Breast epithelium (tissue), 4 donors: ENCODE measurements around the gene NAV3. TPM values are rescaled to one million over a fixed set of nuclear protein-coding genes. Genes with fewer than 3 reads are reported as not detected.

ENCODE experiments used
- DNase-seq, 2 donors: peaks; one replicate each; pipeline ENCODE4 v3.0.0-alpha.2; 2019; ENCODE audit warnings: low spot score in 2 of 2
- H3K27ac ChIP-seq, 2 donors: fragments of 200-600 bp; sonication (generic) in 1 of 2; one replicate each; pipeline ENCODE4 v1.5.1; 2016 to 2019; ENCODE audit warnings: mild to moderate bottlenecking in 1 of 2
- H3K27me3 ChIP-seq, 2 donors: fragments of 200-600 bp; sonication (generic) in 1 of 2; one replicate each; pipeline versions ENCODE4 v1.5.1 to v1.6.0; 2017 to 2019; ENCODE audit warnings: control low read depth in 1 of 2, mild to moderate bottlenecking in 1 of 2
- H3K36me3 ChIP-seq: fragments of 200-600 bp; one replicate; pipeline ENCODE4 v1.5.1; 2019
- H3K4me1 ChIP-seq, 2 donors: fragments of 200-600 bp; sonication (generic); one replicate each; pipeline ENCODE4 v1.5.1; 2016 to 2019; ENCODE audit warnings: control low read depth in 1 of 2
- H3K4me3 ChIP-seq, 3 donors: fragments of 200-600 bp; sonication (generic); 1 replicate in 2 of 3; 2 replicates in 1 of 3; pipeline ENCODE4 v1.5.1; 2016 to 2019; ENCODE audit warnings: mild to moderate bottlenecking in 3 of 3, moderate library complexity in 2 of 3
- H3K9me3 ChIP-seq, 2 donors: fragments of 200-600 bp; sonication (generic) in 1 of 2; one replicate each; pipeline ENCODE4 v1.5.1; 2016 to 2019; ENCODE audit warnings: control low read depth in 1 of 2
- CTCF ChIP-seq, 3 donors: fragments of 450-650 bp; IDR thresholded peaks; one replicate each; pipeline ENCODE4 v1.5.1; 2016 to 2017; ENCODE audit warnings: antibody characterized with exemption in 3 of 3, mild to moderate bottlenecking in 3 of 3, moderate library complexity in 3 of 3
- POLR2A ChIP-seq: fragments of 450-650 bp; IDR thresholded peaks from one replicate; pipeline ENCODE4 v1.6.1; 2016; ENCODE audit warnings: antibody characterized with exemption, mild to moderate bottlenecking, moderate library complexity
- POLR2AphosphoS5 ChIP-seq, 3 donors: sonication (generic); formaldehyde crosslinking; IDR thresholded peaks; one replicate each; pipeline ENCODE4 v1.6.1; 2017; ENCODE audit warnings: antibody characterized with exemption in 3 of 3
- intact Hi-C: fragments of 100-400 bp; cut with DNase I; formaldehyde crosslinking; loops from one replicate; pipeline ENCODE4 v1.15.1; 2023; ENCODE audit warnings: low total_unique reads
- total RNA-seq, 3 donors: library from RNA; depleted of rRNA; stranded (reverse); fragments of >200 nt; gene quantifications; one replicate each; pipeline ENCODE4 v1.1.0, GENCODE V29; 2016

Gene NAV3
- 10 to 100 TPM; 25.6 to 46.1 (median 41.1) TPM for total RNA-seq

- peak within 1 kb of the TSS in 1 of 3 donors; percentile 8 for H3K4me3 ChIP-seq
Measured at GRCh38 chr12:77830583-77831351, at the start of gene NAV3. Gene NAV3, plus strand, starts transcription at chr12:77830894. Its CDS starts 568 bp downstream, at chr12:77831462.

GRCh38 chr12:77782034-77782433, 48.7 kb upstream of the NAV3 start:
- no peak for DNase-seq
- Histone ChIP-seq H3K4me3 (no peak overlapping the region), H3K9me3 (no peaks in the 10 kb centered on the region), H3K4me1 (no peaks in the 10 kb centered on the region), H3K36me3 (no peaks in the 10 kb centered on the region), H3K27me3 (no peaks in the 10 kb centered on the region), H3K27ac (no peak overlapping the region)
- TF ChIP-seq CTCF (IDR thresholded peaks at IDR 0.05) (no peak), POLR2A (no peak), POLR2AphosphoS5 (IDR thresholded peaks at IDR 0.05) (no peak)
- intact Hi-C loops: no loop called here

More at GRCh38 chr12:77830583-77831351, at the start of gene NAV3:
- no peak for DNase-seq
- no peaks in the 10 kb centered on the region for H3K36me3 ChIP-seq
- intact Hi-C loops: no loop called here
- H3K4me1 ChIP-seq: no peaks in the 10 kb centered on the region
- peak within 1 kb of the TSS; percentile 1 to 12 for H3K27ac ChIP-seq
- TF ChIP-seq CTCF (IDR thresholded peaks at IDR 0.05) (no peak), POLR2AphosphoS5 (IDR thresholded peaks at IDR 0.05) (peak in 1 of 3 donors; percentile 32)
- no peaks in the 10 kb centered on the region for H3K27me3 ChIP-seq
- H3K9me3 ChIP-seq: no peaks in the 10 kb centered on the region

- H3K27me3 ChIP-seq: no peaks in the 10 kb centered on the region
- H3K36me3 ChIP-seq: no peaks in the 10 kb centered on the region
- no peaks in the 10 kb centered on the region for H3K4me1 ChIP-seq
- no peak for TF ChIP-seq POLR2AphosphoS5 (IDR thresholded peaks at IDR 0.05)
- no peak for TF ChIP-seq CTCF (IDR thresholded peaks at IDR 0.05)
- no peak for TF ChIP-seq POLR2A
- H3K9me3 ChIP-seq: no peaks in the 10 kb centered on the region
- intact Hi-C loops: no loop called here
- H3K27ac ChIP-seq: no peak overlapping the region
- no peak for DNase-seq
- H3K4me3 ChIP-seq: no peak overlapping the region
Measured at GRCh38 chr12:77782766-77783165, 47.9 kb upstream of the NAV3 start.

- H3K9me3 ChIP-seq: no peaks in the 10 kb centered on the region
- TF ChIP-seq POLR2AphosphoS5 (IDR thresholded peaks at IDR 0.05) (no peak), POLR2A (no peak), CTCF (IDR thresholded peaks at IDR 0.05) (no peak)
- H3K4me3 ChIP-seq: no peak overlapping the region
- H3K27ac ChIP-seq: no peak overlapping the region
- H3K27me3 ChIP-seq: no peaks in the 10 kb centered on the region
- intact Hi-C loops: no loop called here
- no peaks in the 10 kb centered on the region for H3K4me1 ChIP-seq
- DNase-seq: no peak
- no peaks in the 10 kb centered on the region for H3K36me3 ChIP-seq
Measured at GRCh38 chr12:77785211-77785610, 45.5 kb upstream of the NAV3 start.

GRCh38 chr12:77786675-77787074, 44.0 kb upstream of the NAV3 start:
- TF ChIP-seq POLR2A: no peak
- no peak for TF ChIP-seq POLR2AphosphoS5 (IDR thresholded peaks at IDR 0.05)
- no peak for TF ChIP-seq CTCF (IDR thresholded peaks at IDR 0.05)
- no peak for DNase-seq

More at GRCh38 chr12:77786675-77787074, 44.0 kb upstream of the NAV3 start:
- Histone ChIP-seq H3K36me3 (no peaks in the 10 kb centered on the region), H3K4me3 (no peak overlapping the region), H3K27ac (no peak overlapping the region), H3K27me3 (no peaks in the 10 kb centered on the region), H3K4me1 (no peaks in the 10 kb centered on the region), H3K9me3 (no peaks in the 10 kb centered on the region)
- intact Hi-C loops: no loop called here
